Stimulated activated CD4-positive, alpha-beta T cell treated with anti-CD3 and anti-CD28 coated beads, TNF-alpha, amount 100 ng/mL, for 48 hours (primary cell): Measurements from ENCODE around the gene POLR1C.
"Not testable (repeated sequence)": the region's sequence is repeated elsewhere in the genome, so short reads cannot be mapped to it uniquely, and the experiment has no call there.

Experiments
- DNase-seq, 3 donors: peaks; one replicate each; pipeline ENCODE4 v3.0.0-alpha.2; 2020; ENCODE audit warnings: low read depth in 3 of 3

The POLR1C gene, protein sequence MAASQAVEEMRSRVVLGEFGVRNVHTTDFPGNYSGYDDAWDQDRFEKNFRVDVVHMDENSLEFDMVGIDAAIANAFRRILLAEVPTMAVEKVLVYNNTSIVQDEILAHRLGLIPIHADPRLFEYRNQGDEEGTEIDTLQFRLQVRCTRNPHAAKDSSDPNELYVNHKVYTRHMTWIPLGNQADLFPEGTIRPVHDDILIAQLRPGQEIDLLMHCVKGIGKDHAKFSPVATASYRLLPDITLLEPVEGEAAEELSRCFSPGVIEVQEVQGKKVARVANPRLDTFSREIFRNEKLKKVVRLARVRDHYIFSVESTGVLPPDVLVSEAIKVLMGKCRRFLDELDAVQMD

GRCh38 chr6:43516697-43517504 is at the start of gene POLR1C, which contains the start of gene YIPF3:
Gene POLR1C (plus strand): TSS chr6:43517089. CDS start chr6:43517110, 21 bp downstream.
Gene YIPF3 (minus strand): TSS chr6:43516926. CDS start chr6:43516807, 119 bp downstream.
- DNase-seq, result peak; percentile 94 to 96 (median 96)

- not testable (repeated sequence) for DNase-seq
Observed at GRCh38 chr6:43467265-43467664, 49.6 kb upstream of the POLR1C start.

DNA sequence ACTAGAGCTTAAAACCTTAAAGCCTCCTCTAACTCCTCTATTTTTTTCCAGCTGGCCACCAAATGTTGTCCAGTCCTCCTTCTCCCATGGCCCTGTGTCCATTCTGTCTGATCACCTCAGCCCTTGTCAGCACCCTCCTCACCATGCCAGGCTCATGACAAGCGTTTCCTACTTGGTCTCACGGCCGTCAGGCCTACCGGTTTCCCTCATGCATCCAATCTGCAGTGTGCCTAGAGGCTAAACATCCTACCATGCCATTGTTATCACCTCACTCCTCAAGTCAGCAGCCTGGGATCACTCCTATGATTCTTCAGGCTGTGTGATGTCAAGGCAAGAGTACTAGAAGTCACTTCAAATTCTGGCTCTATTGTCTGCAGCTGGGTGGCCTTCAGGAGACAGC is 49.1 kb upstream of the POLR1C start:
- no peak for DNase-seq

DNA sequence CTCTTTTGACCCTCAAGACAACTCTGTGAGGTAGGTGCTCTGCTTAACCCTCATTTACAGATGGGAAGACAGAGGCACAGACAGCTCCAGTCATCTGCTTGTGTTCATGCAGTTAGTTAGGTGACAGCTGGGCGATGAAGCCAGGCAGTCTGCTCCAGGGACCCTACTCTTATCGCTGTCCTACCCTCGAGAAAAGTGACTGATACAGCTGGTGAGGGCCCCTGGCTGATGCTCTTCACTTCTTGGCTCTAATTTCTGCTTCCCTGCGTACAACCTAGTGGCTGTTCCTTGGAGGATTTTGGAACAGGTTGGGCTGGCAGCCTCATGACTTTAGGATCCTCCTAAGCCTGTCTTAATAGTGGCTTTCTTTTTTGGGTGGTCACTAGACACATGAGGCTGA is 48.6 kb upstream of the POLR1C start:
- no peak for DNase-seq

- no peak for DNase-seq
Observed at GRCh38 chr6:43468748-43469681, 47.9 kb upstream of the POLR1C start.

GRCh38 chr6:43469947-43470346 is 46.9 kb upstream of the POLR1C start:
- no peak for DNase-seq

- DNase-seq, result no peak
Observed at GRCh38 chr6:43471399-43471798, 45.5 kb upstream of the POLR1C start.

- no peak for DNase-seq
Observed at GRCh38 chr6:43472515-43472914, 44.4 kb upstream of the POLR1C start.

- no peak for DNase-seq
Observed at GRCh38 chr6:43475516-43475915, 41.4 kb upstream of the POLR1C start.

DNA sequence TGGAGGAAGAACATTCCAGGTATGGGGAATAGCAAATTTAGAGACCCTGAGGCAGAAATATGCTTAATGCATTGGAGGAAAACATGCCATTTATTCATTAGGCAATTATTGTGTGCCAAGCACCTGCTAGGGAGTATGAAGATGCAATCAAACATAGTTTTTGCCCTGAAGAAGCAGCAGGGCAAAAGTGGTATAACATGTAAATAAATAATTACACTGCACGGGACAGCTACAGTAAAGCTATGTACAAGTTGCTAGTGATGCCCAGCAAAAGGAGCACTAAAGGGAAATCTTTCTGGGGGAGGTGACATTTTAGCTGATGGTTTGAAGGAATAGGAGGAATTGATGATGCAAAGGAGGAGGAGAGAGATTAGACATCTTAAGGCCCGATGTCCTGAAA is 40.1 kb upstream of the POLR1C start:
- no peak for DNase-seq

DNA sequence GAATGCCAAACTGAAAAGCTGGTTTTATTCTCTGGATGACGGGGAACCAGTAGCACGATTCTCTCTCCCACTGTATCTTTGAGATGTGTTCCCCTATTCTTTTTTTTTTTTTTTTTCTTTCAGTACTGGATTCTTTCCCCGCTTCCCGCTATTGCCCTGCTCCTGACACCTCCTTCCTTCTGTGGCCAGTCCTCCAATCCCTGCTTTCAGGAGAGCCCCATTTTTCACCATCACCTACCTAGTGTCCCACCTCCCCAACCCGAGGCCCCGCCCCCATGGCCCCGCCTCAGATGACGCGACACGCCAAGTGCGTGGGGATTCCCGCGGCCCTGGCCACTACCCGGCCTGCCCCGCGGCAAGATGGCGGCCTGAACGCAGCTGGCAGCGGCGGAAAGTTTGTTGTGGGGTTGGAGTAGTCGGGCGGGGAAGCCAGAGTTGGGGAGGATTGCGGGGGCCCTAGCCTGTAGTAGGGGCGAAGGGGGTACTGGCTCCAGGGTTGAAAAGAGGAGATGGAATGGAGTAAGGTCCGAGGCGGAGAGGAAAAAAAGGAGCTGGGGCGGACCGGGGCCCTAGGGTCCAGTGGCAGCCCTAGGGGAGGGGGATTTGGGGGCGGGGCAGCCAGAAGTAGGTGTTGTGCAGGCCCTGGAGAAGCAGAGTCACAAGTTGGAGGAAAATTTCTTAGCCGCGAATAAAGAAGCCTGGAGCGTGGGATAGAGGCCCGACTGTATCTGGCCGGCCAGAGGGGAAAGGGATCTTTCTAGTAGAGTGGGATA is 39.5 kb upstream of the POLR1C start, which contains the start of gene TJAP1:
TJAP1 (plus strand) TSS at position 336 of the 773 bp plus-strand sequence. CDS start 21,432 bp downstream, outside the sequence.
- peak; percentile 93 to 99 (median 93) for DNase-seq

GRCh38 chr6:43478008-43478372 is 38.9 kb upstream of the POLR1C start:
- no peak for DNase-seq

DNA sequence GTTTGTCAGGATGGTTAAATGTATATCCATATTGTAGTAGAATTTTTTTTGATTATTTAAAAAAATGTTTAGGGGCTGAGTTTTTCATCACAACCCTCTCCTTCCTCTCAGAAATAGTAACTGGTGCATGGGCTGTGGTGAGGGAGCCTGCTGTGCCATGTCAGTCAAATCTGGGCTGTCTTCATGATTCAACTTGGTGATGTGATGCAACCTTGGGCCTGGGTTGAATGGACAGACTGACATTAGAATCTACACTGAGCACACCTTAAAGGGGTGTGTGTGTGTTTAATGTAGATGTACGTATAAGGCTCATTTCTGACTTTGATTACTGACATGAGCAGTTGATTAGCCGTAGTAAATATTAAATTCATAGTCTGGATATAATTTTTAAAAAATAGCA is 35.8 kb upstream of the POLR1C start:
- peak in 1 of 3 donors; percentile 15 for DNase-seq

DNA sequence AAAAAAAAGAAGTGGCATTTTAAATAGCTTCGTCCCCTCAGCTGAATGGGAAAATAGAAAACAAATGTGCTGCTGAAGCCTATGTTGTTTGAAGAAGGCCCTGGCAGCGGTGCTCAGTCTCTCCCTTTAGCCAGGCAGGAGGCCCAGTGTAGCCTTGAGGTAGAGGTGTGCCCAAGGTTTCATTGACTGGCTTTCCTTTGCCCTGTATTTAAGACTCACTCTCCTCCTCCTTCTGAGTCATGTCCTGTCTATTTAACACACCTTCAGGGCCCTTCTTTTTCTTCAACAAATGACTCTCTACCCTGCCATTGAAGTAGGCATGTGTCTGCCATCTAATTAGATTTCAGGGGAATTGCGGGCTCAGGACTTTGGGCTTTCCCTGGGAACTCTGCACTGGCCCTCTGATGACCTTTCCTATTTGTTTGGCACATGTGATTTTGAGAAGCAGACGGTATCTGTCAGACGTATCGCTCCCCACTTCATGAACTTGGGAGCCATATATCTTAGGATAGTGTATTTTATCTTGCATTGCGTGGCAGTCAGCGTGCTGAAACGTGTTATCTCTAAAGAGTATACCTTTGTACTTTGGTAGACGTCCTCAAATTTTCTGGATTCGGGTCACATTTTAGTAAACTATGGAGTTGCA is 35.2 kb upstream of the POLR1C start:
- DNase-seq, result no peak

GRCh38 chr6:43488667-43489276 is 28.1 kb upstream of the POLR1C start:
- no peak for DNase-seq

- no peak for DNase-seq
Observed at GRCh38 chr6:43489277-43490072, 27.4 kb upstream of the POLR1C start.

DNA sequence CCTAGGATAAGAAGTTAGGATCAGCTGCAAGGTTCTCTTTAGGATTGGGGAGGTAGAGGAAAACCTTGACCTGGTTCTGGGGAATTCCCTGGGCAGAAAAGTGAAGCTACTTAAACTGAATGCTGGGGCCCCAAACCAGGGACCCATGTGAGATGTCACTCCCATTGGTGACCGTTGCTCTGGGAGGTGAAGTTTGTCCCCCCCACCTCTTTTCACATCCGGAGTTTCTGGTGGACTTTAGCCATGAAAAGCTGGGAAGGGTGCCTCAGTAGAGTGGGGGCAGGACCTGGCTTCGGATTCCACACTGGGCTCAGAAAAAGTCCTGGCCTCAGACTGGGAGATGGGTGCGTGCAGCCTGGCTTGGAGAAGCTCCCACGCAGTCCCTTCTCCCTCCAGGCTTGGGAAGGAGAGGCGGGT is 26.4 kb upstream of the POLR1C start:
- no peak for DNase-seq

DNA sequence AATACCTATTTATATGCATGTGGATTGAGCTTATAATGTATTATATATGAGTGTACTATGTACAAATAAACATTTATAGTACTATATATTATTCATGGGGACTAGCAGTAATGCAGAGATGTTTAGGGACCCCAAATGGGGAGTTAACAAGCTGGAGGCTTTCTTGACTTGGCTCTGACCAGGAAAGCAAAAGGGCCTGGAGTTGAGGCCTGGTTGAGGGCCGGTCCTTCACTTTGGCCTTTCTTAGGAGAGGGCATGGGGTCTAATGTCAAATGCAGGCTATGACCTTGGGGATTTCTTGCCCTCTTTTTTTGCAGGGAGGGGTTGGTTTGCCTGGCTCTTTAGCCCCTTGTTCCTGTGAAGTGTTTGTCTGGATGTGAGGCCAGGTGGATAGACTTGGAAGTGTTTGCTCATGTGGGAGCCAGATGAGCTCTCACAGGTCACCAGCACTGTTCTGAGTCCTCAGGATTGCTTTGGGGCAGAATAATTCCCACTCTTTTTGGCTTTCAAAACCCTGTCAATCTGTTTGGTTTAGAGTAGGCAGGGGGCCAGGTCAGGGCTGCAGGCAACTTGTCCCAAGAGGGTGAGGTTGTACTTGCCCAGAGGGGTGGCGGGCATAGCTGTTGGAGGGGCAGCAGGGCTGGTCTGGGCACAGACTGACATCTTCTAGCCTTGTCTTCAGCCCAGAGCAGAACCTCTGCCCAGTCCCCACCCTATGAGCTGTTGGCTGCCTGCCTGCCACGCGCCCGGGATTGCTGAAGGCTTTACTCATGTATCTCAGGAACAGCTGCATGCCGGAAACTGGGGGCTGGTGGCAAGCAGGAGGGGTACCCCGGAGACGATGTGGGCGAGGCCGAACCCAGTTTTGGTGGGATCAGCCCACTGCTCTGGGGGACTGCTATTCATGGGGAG is 24.9 kb upstream of the POLR1C start:
- DNase-seq, result no peak
